AG09319 (cell line): ENCODE measurements around the gene URB2.

Experiments
- DNase-seq: peaks from one replicate; pipeline ENCODE4 v3.0.0-alpha.2; 2010; ENCODE audit warnings: low read depth; ENCODE audit errors: extremely low read depth
- CTCF ChIP-seq: IDR thresholded peaks from 2 replicates; pipeline ENCODE4 v1.5.1; 2011; ENCODE audit warnings: low read depth, mild to moderate bottlenecking, inconsistent platforms, low read length, moderate library complexity

The URB2 gene

DNA sequence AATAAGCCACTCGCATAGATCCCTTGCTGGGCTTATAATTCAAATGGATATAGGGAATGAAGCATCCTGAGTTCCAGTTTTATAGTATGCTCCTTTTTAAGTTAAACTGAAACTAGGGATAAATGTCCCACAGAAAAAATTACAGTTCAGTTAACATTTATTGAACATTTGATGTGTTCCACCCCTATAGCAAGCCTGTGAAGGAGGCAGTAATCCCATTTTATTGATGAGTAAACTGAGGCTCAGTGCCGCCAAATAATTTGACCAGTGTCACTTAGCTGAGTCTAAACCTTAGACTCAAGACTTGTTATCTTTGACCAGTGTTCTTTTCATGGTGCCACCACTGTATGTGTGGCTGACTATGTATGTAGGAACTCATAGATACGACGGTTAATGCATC, 22.4 kb downstream of the URB2 start:
- no peak for DNase-seq
- TF ChIP-seq CTCF: no peak

GRCh38 chr1:229650045-229650444, 24.0 kb downstream of the URB2 start:
- DNase-seq: no peak
- no peak for TF ChIP-seq CTCF

GRCh38 chr1:229651546-229651945, 25.5 kb downstream of the URB2 start:
- TF ChIP-seq CTCF: no peak
- no peak for DNase-seq

GRCh38 chr1:229653420-229653819, 27.4 kb downstream of the URB2 start:
- no peak for TF ChIP-seq CTCF
- DNase-seq: no peak

GRCh38 chr1:229655781-229656180, 29.7 kb downstream of the URB2 start:
- DNase-seq: no peak
- no peak for TF ChIP-seq CTCF

GRCh38 chr1:229657993-229658755, 32.1 kb downstream of the URB2 start:
- no peak for TF ChIP-seq CTCF
- no peak for DNase-seq

- peak; percentile 89 for TF ChIP-seq CTCF
- peak; percentile 30 for DNase-seq
Observed at GRCh38 chr1:229661022-229661877, 35.2 kb downstream of the URB2 start.
